ENCODE data around the gene PHC1. TPM values are rescaled to one million over a fixed set of nuclear protein-coding genes. Genes with fewer than 3 reads are reported as not detected.

The PHC1 gene
- 7.2 to 10.4 TPM (median 9.9 TPM) in 5 replicates for total RNA-seq (2022; extraction: Qiagen RNA extraction)

DNA sequence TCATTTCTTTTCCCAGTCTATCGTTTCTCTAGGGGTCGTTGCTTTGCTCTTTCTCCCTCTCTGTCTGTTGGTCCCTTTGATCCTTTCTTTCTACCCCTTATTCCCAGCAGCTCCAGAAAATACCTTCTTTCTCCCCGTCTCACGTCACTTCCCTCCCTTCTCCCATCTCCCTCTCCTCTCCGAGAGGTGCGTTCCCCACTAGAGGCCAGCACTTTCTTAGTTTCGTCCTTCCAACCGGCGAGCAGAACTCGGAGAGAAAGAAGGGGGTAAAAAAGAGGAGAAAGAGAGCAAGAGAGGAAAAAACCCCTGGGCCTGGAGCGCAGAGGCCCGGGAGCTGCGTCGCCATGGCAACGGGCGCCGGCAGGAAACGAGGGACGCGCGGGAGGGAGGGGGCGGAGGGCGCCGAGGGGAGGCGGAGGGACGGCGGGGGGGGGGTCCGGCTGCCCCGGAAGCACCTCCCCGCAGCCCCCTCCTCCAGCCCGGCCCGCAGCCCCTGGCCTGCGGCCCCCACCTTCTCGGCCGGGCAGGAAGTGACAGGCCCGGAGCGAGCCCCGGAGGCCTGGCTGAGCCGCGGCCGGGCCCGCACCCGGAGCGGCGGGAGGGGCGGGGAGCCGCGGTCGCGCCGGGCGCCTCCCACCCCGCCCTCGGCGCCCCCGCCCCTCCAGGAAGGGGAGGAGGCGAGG lies at the start of gene PHC1:
Gene PHC1, plus strand, starts transcription at position 477 of the 683 bp plus-strand sequence. CDS start 3,169 bp downstream, outside the sequence.

DNA sequence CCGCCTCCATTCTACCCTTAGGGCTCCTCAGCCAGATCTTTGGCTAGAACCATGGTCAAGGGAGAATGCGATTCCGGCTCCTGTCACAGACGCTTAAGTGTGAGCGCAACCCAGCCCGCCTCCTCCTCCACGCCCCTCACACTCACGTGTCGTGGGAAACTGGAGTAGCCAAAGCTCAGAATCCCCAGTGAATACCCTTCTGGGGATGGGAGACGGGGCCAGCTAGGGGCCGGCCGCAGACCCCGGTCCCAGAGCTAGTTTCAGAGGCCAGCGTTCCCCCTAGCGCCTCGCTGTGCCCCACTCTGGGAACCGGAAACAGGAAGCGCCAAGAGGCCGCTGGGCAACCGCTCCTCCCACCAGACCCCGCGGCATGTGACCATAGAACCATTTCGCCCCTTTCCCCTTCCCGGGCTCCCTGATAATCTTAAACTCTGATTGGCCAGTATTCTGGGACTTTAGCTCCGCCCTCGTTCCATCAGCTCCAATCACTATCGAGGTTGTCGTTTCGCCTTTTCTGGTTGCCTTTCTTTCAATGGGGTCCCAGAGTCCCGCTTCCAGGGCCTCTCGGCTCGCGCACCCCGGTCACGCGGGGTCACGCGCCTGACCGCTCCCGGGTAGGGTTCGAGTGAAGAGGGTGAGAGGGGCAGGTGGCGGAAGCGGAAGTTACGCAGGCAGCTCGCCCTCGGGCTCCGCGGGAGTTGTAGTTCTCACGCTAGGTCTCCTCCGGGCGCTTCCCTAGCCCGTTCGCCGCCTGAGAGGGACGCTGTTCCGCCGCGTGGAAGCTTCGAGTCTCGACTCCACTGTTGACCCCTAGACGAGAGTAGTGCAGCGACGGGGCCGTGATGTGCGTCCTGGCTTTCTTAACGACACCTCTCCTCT lies 35.3 kb downstream of the PHC1 start, which contains the start of gene M6PR:
Gene M6PR, minus strand, starts transcription at position 304 of the 879 bp plus-strand sequence. CDS start 3,241 bp downstream, outside the sequence.

DNA sequence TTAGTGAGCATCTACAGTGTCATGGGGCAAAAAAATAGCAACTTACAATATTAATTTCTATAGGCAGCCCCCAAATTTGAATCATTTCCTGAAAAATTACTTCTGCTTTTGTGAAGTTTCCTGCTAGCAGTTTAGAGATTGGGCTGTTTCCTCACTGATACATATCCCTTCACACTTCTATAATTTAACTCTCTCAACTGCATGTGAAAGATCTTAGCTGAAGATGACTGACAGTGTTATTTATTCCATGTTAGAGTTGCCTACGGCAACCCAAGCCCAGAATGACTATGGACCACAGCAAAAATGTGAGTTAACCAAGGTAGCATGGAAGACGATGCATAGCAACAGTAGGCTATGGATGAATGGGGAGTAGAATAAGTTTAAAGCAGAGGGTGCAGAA lies 75.1 kb downstream of the PHC1 start, which contains the start of gene KLRG1:
Gene KLRG1, plus strand, starts transcription at position 134 of the 400 bp plus-strand sequence. Its CDS starts 90 bp downstream, at position 224.

Other genes starting within 250 kb of the PHC1 start
- gene RIMKLB, start 216.5 kb upstream of the PHC1 start, total RNA-seq (2022; extraction: Qiagen RNA extraction): 16.5 to 22.9 TPM (median 19.8 TPM) in 5 replicates
- not detected in 5 replicates for gene A2ML1, start 91.9 kb upstream of the PHC1 start, total RNA-seq (2022; extraction: Qiagen RNA extraction)
- gene M6PR, start 35.1 kb downstream of the PHC1 start, total RNA-seq (2022; extraction: Qiagen RNA extraction): 140 to 171 TPM (median 145 TPM) in 5 replicates
- 1.1 to 2.5 TPM (median 1.2 TPM) in 5 replicates for gene KLRG1, start 75.0 kb downstream of the PHC1 start, total RNA-seq (2022; extraction: Qiagen RNA extraction)
- gene A2M, start 201.4 kb downstream of the PHC1 start, total RNA-seq (2022; extraction: Qiagen RNA extraction): 0.13 to 0.29 TPM (median 0.14 TPM) in 4 of 5 replicates, not detected in the other